HEK293 (cell line): ENCODE results near the gene FAM200B.

Experiments used
- CTCF ChIA-PET: fragments of 350-600 bp; formaldehyde crosslinking; extraction: SDS; loops from one replicate; lab custom pipeline; 2021; ENCODE audit warnings: antibody characterized with exemption; lab: Yijun Ruan, JAX
- POLR2A ChIA-PET: fragments of 300-600 bp; formaldehyde crosslinking; extraction: SDS; loops from one replicate; lab custom pipeline; 2020; ENCODE audit warnings: antibody characterized with exemption, inconsistent platforms; lab: Yijun Ruan, JAX
- H3K27ac ChIP-seq: fragments of 200-500 bp; sonication (Bioruptor generic); 2 replicates; pipeline ENCODE4 v1.5.1; 2014; ENCODE audit warnings: low read depth, low read length, control low read depth, inconsistent platforms; ENCODE audit errors: extremely low read depth
- H3K36me3 ChIP-seq, 2 experiments: fragments of 200-500 bp in 1 of 2; sonication (Bioruptor generic) in 1 of 2; 1 replicate in 1 of 2; 2 replicates in 1 of 2; pipeline ENCODE4 v1.5.1; 2014 to 2017; ENCODE audit warnings: inconsistent platforms in 2 of 2, low read length in 2 of 2; ENCODE audit not compliant: control insufficient read depth in 2 of 2, insufficient read depth in 1 of 2
- H3K4me1 ChIP-seq: fragments of 200-500 bp; sonication (Bioruptor generic); 2 replicates; pipeline ENCODE4 v1.5.1; 2014; ENCODE audit warnings: mild to moderate bottlenecking, low read length, inconsistent platforms; ENCODE audit not compliant: control insufficient read depth, insufficient read depth
- H3K4me3 ChIP-seq: 2 replicates; pipeline ENCODE4 v1.5.1; 2011; ENCODE audit warnings: low read depth, mild to moderate bottlenecking, control low read depth, low read length, moderate library complexity
- H3K9me3 ChIP-seq: fragments of 200-500 bp; sonication (Bioruptor generic); 2 replicates; pipeline ENCODE4 v1.5.1; 2014; ENCODE audit warnings: low read depth, low read length, inconsistent platforms; ENCODE audit not compliant: control insufficient read depth, insufficient read depth
- GLI4 ChIP-seq: fragments of 450-650 bp; formaldehyde crosslinking; IDR thresholded peaks from 2 replicates; pipeline ENCODE4 v1.5.1; 2016; ENCODE audit warnings: missing biosample characterization, missing genetic modification characterization
- GLIS1 ChIP-seq: fragments of 450-650 bp; formaldehyde crosslinking; IDR thresholded peaks from 2 replicates; pipeline ENCODE4 v1.5.1; 2016; ENCODE audit warnings: missing biosample characterization, missing genetic modification characterization
- GLIS2 ChIP-seq: fragments of 450-650 bp; formaldehyde crosslinking; IDR thresholded peaks from 2 replicates; pipeline ENCODE4 v1.5.1; 2016; ENCODE audit warnings: missing biosample characterization, missing genetic modification characterization
- HOXC10 ChIP-seq: sonication (generic); formaldehyde crosslinking; IDR thresholded peaks from 2 replicates; pipeline ENCODE4 v1.8.1; 2023; ENCODE audit warnings: mild to moderate bottlenecking, missing genetic modification reagents
- KLF8 ChIP-seq: fragments of 450-650 bp; formaldehyde crosslinking; IDR thresholded peaks from 2 replicates; pipeline ENCODE4 v1.5.1; 2016; ENCODE audit warnings: missing biosample characterization, missing genetic modification characterization
- OSR2 ChIP-seq: fragments of 450-650 bp; formaldehyde crosslinking; IDR thresholded peaks from 2 replicates; pipeline ENCODE4 v1.5.1; 2016; ENCODE audit warnings: missing biosample characterization, missing genetic modification characterization
- PRDM1 ChIP-seq: fragments of 450-650 bp; formaldehyde crosslinking; IDR thresholded peaks from 2 replicates; pipeline ENCODE4; 2016; ENCODE audit warnings: missing biosample characterization, missing genetic modification characterization
- REST ChIP-seq: fragments of 450-650 bp; formaldehyde crosslinking; IDR thresholded peaks from 2 replicates; pipeline ENCODE4 v1.5.1; 2016; ENCODE audit warnings: missing biosample characterization, missing genetic modification characterization
- ZBTB20 ChIP-seq: fragments of 450-650 bp; formaldehyde crosslinking; IDR thresholded peaks from 2 replicates; pipeline ENCODE4 v1.5.1; 2016; ENCODE audit warnings: missing biosample characterization, missing genetic modification characterization
- ZBTB26 ChIP-seq: fragments of 450-650 bp; formaldehyde crosslinking; optimal IDR thresholded peaks from 2 replicates; pipeline ENCODE3; 2016; ENCODE audit warnings: missing biosample characterization, mild to moderate bottlenecking, missing genetic modification characterization
- ZNF335 ChIP-seq: fragments of 450-650 bp; formaldehyde crosslinking; conservative IDR thresholded peaks from 2 replicates; pipeline ENCODE4 v1.5.1; 2016; ENCODE audit warnings: missing biosample characterization, missing genetic modification characterization
- ZNF362 ChIP-seq: fragments of 450-650 bp; formaldehyde crosslinking; IDR thresholded peaks from 2 replicates; pipeline ENCODE4 v1.5.1; 2016; ENCODE audit warnings: missing biosample characterization, missing genetic modification characterization
- ZNF423 ChIP-seq: fragments of 450-650 bp; formaldehyde crosslinking; IDR thresholded peaks from 2 replicates; pipeline ENCODE4 v1.5.1; 2016; ENCODE audit warnings: missing biosample characterization, missing genetic modification characterization
- ZNF530 ChIP-seq: fragments of 450-650 bp; formaldehyde crosslinking; IDR thresholded peaks from 2 replicates; pipeline ENCODE4 v1.5.1; 2016; ENCODE audit warnings: low read depth, missing biosample characterization, missing genetic modification characterization
- ZNF548 ChIP-seq: fragments of 450-650 bp; formaldehyde crosslinking; IDR thresholded peaks from 2 replicates; pipeline ENCODE4 v1.5.1; 2016; ENCODE audit warnings: missing biosample characterization, missing genetic modification characterization
- ZNF571 ChIP-seq: fragments of 450-650 bp; formaldehyde crosslinking; IDR thresholded peaks from 2 replicates; pipeline ENCODE4 v1.5.0; 2017; ENCODE audit warnings: missing biosample characterization, missing genetic modification characterization
- ZNF654 ChIP-seq: fragments of 450-650 bp; formaldehyde crosslinking; IDR thresholded peaks from 2 replicates; pipeline ENCODE4 v1.5.1; 2016; ENCODE audit warnings: low read depth, missing biosample characterization, missing genetic modification characterization
- TF ChIP-seq, protein P1 (sequence below): fragments of 450-650 bp; formaldehyde crosslinking; IDR thresholded peaks from 2 replicates; pipeline ENCODE4 v1.5.1; 2017; ENCODE audit warnings: missing biosample characterization, missing genetic modification characterization
- TF ChIP-seq, protein P2 (sequence below): fragments of 450-650 bp; formaldehyde crosslinking; IDR thresholded peaks from 2 replicates; pipeline ENCODE4 v1.5.1; 2016; ENCODE audit warnings: missing biosample characterization, missing genetic modification characterization
- TF ChIP-seq, protein P3 (sequence below): sonication (generic); formaldehyde crosslinking; IDR thresholded peaks from 2 replicates; pipeline ENCODE4 v1.8.1; 2022; ENCODE audit warnings: mild to moderate bottlenecking, moderate library complexity, missing genetic modification reagents

FAM200B gene

GRCh38 chr4:15653864-15654592 lies 27.6 kb upstream of the FAM200B start (continued):
- TF ChIP-seq REST (tag by site-specific recombination) (no peak), ZNF548 (tag by site-specific recombination) (no peak)

DNA sequence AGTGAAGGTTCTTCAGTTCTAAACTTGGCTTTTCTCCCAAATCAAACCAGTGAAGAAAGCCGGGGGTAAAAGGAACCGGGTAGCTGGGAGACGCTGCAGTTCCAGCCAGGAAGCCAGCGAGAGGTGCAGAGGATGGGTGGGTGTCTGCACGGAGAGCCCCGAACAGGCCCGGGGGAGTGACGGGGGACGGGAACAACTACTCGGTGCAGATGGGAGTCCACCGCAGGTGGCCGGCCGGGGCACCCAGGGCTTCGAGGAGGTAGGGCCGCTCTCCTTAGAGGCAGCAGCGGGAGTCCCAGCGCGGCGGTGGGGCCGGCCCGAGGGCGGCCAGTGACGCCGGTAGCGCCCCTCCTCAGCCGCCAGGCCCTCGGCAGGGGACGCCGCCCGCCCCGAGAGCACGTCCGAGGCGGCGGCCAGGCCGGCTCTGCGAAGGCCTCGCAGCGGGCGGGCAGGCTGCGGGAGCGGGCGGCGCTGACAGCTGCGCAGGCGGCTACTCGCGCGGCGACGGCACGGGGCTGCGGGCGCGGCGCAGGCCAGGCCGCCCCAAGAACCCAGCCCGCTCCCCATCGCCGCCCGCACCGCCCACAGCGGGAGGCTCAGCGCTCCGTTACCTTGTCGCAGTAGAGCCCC lies 26.9 kb upstream of the FAM200B start:
- H3K36me3 ChIP-seq: peaks cover 0 to 5% of the 10 kb centered on the region in 2 experiments; a peak in 1 of 3 replicates
- H3K4me3 ChIP-seq: peak overlapping the region; percentile 74
- TF ChIP-seq ZNF362 (tag by site-specific recombination): no peak
- TF ChIP-seq ZBTB26 (tag by site-specific recombination): peak; percentile 80
- TF ChIP-seq GLI4 (tag by site-specific recombination): no peak
- TF ChIP-seq, protein P1, sequence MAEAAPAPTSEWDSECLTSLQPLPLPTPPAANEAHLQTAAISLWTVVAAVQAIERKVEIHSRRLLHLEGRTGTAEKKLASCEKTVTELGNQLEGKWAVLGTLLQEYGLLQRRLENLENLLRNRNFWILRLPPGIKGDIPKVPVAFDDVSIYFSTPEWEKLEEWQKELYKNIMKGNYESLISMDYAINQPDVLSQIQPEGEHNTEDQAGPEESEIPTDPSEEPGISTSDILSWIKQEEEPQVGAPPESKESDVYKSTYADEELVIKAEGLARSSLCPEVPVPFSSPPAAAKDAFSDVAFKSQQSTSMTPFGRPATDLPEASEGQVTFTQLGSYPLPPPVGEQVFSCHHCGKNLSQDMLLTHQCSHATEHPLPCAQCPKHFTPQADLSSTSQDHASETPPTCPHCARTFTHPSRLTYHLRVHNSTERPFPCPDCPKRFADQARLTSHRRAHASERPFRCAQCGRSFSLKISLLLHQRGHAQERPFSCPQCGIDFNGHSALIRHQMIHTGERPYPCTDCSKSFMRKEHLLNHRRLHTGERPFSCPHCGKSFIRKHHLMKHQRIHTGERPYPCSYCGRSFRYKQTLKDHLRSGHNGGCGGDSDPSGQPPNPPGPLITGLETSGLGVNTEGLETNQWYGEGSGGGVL: no peak
- peak; percentile 70 for TF ChIP-seq GLIS1
- no peak for TF ChIP-seq OSR2 (tag by site-specific recombination)
- 0 out of 2 replicates have a peak, but pooled peaks have one; percentile 37 for TF ChIP-seq ZBTB20 (tag by site-specific recombination)
- TF ChIP-seq ZNF335 (tag by site-specific recombination): peak; percentile 48; the same call in 1 of the 2 replicates
- peak; percentile 43; the same call in 1 of the 2 replicates for TF ChIP-seq HOXC10 (CRISPR knock-in tag)
- TF ChIP-seq KLF8 (tag by site-specific recombination): peak; percentile 9; the same call in 1 of the 2 replicates
- TF ChIP-seq PRDM1: peak; percentile 66
- TF ChIP-seq ZNF530 (tag by site-specific recombination): no peak
- TF ChIP-seq ZNF654 (tag by site-specific recombination): no peak
- peak; percentile 36; the same call in 1 of the 2 replicates for TF ChIP-seq ZNF423 (tag by site-specific recombination)
- no peak for TF ChIP-seq ZNF571 (tag by site-specific recombination)
- TF ChIP-seq, protein P2, sequence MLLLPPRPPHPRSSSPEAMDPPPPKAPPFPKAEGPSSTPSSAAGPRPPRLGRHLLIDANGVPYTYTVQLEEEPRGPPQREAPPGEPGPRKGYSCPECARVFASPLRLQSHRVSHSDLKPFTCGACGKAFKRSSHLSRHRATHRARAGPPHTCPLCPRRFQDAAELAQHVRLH (tag by site-specific recombination): no peak
- TF ChIP-seq, protein P3, sequence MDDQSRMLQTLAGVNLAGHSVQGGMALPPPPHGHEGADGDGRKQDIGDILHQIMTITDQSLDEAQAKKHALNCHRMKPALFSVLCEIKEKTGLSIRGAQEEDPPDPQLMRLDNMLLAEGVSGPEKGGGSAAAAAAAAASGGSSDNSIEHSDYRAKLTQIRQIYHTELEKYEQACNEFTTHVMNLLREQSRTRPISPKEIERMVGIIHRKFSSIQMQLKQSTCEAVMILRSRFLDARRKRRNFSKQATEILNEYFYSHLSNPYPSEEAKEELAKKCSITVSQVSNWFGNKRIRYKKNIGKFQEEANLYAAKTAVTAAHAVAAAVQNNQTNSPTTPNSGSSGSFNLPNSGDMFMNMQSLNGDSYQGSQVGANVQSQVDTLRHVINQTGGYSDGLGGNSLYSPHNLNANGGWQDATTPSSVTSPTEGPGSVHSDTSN (CRISPR knock-in tag): 0 out of 2 replicates have a peak, but pooled peaks have one; percentile 78
- peak; percentile 77 for TF ChIP-seq GLIS2 (tag by site-specific recombination)
- H3K4me1 ChIP-seq: 0 out of 2 replicates have a peak, but pooled peaks cover 4% of the 10 kb centered on the region
- no peaks in the 10 kb centered on the region for H3K9me3 ChIP-seq
- ChIA-PET CTCF (interaction anchor here (0.7 kb wide), 1 partner anchor 175 kb away, joined by 3 read pairs; no protein-coding TSS in a partner anchor), POLR2A (interaction anchor here (0.6 to 2.8 kb wide), 3 partner anchors 16 to 27 kb away, joined by 3 to 18 read pairs (median 4); partner anchors contain the start of gene FAM200B)
- H3K27ac ChIP-seq: peak overlapping the region; percentile 91
